Bronchus fibroblast of lung (primary cell): ENCODE measurements around the gene RNF212B. TPM values are rescaled to one million over a fixed set of nuclear protein-coding genes. Genes with fewer than 3 reads are reported as not detected.

Experiments
- total RNA-seq: library from RNA; depleted of rRNA; stranded (reverse); fragments of >200 nt; gene quantifications from 2 replicates; pipeline ENCODE4 v1.2.3, GENCODE V29; 2015

RNF212B gene
- not detected in 2 replicates for total RNA-seq

DNA sequence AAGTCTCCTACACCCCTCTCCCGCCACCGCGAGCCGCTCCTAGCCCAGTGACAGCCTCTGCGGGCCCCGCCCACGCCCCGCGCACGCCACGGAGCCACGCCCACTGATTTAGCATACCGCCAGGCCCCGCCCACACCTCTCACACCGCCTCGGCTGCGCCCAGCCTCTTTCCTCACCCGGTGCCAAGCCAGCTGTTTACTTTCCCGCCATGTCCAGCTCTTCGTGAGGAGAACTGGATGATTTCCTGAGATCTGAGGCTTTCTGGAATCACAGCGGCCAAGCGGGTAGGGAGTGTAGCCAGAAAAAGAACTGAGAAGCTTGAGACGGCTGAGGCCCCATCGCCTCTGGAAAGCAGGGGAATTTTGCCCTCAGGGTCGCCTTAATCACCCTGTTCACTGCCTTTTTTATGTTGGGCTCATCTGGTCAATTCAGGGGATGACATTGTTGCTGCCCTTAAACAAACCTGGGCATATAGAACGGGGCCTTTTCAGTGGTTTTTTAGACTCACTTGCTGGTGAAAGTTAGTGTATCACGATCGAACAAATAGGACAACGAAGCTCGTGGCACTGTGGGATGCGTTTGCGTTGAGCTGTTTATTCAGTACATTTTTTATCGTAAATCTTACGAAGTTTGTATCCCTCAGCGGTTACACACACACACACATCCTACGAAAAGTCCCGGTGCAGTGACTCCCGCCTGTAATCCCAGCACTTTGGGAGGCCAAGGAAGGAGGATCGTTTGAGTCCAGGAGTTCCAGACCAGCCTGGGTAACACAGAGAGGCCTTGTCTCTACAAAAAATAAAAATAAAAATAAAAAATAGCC, at the start of gene RNF212B:
Gene RNF212B, plus strand, starts transcription at position 165 of the 823 bp plus-strand sequence. CDS start 2,410 bp downstream, outside the sequence.

DNA sequence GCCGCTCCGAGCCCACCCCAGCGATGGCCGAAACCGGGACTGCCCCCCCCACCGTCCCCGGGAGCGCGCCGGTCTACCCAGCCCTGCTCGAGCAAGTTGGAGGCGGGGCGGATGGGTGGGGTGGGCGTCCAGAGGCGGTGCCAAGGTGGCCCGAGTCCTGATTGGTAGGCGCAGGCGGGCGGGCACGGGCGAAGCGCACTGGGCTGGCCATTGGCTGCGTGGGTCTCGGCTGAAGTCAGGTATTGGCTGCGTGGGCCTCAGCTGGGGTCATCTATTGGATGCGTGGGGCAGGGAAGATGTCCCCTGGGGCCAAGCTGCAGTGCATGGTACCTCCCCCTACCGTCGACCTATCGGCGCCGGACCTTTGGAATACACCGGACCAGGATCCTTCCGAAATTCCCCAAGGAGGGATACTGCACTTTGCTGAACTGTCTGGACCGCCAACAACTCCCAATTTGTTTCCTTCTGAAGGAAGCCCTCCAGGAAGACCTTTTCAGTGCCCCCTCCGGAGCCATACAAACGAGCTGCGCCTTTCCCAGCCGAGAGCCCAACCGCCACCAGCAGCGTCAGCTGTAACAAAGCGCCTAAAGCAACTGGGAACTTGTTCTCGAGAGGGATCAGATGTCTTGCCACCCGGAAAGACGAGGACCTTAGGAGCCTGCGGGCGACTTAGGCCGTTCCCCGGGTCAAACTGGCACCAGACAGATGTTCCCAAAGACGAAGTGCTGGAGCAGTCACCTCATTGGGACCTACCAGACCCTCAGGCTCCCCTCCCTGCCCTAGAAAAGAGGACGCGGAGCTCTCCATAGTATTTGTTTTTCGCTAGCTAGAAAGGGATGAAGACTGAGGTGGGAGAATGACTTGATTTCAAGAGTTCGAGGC, 48.5 kb downstream of the RNF212B start, which contains the start of gene HOMEZ:
Gene HOMEZ, minus strand, starts transcription at position 113 of the 882 bp plus-strand sequence. CDS start 180 bp downstream, outside the sequence.

GRCh38 chr14:23302290-23303225, 64.8 kb downstream of the RNF212B start, which contains the start of gene PPP1R3E:
Gene PPP1R3E, minus strand, starts transcription at chr14:23302859. Its CDS starts 283 bp downstream, at chr14:23302576.

GRCh38 chr14:23306412-23307145, 68.8 kb downstream of the RNF212B start, which contains the start of gene BCL2L2:
Gene BCL2L2, plus strand, starts transcription at chr14:23306833. Its CDS starts 935 bp downstream, at chr14:23307768.

DNA sequence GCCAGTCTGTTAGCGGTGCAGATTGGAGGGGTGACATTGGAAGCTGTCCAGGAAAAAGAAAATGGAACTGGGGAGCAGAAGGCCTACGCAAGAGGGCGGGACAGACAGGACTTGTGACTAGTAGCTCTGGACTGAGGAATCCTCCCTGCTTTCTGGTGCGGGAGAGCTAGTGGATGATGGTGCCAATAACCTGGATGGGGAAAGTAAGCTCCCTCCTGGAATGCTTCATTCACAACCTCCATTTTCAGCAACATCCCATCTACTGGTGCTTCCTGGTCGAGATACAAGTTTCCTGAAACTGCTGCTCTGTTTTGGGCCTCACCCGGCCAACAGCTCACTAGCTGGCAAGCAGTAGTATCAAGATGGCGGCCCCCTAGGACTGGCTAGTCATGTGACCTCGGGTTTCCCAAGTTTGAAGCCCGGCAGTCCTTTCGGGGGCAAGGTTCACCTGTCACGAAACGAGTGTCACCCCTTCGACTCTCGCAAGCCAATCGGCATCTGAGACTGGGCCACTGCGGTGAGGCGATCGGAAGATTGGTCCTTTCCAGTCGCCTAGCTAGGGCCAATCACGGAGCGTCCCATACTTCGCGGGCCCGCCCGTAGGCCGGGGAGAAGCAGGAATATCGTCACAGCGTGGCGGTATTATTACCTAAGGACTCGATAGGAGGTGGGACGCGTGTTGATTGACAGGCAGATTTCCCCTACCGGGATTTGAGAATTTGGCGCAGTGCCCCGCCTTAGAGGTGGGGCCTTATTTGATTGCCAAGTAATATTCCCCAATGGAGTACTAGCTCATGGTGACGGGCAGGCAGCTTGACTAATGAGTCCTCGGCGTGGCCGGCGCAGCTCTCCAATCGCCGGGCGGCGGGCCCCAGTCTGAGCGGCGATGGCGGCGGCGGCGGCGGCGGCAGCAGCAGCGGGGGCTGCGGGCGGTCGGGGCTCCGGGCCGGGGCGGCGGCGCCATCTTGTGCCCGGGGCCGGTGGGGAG, 83.1 kb downstream of the RNF212B start, which contains the start of gene PABPN1:
Gene PABPN1, plus strand, starts transcription at position 874 of the 988 bp plus-strand sequence. Its CDS starts 13 bp downstream, at position 887.

Other genes with a start within 250 kb of the RNF212B start
- 18.0 and 22.9 TPM in 2 replicates for gene C14orf93, start 227.8 kb upstream of the RNF212B start, total RNA-seq
- gene PSMB5, start 203.0 kb upstream of the RNF212B start, total RNA-seq: 311 and 342 TPM in 2 replicates
- gene PSMB11, start 195.7 kb upstream of the RNF212B start, total RNA-seq: not detected in 2 replicates
- gene CDH24, start 180.4 kb upstream of the RNF212B start, total RNA-seq: 8.6 and 9.8 TPM in 2 replicates
- gene ACIN1, start 142.8 kb upstream of the RNF212B start, total RNA-seq: 58.0 and 62.7 TPM in 2 replicates
- gene C14orf119, start 142.4 kb upstream of the RNF212B start, total RNA-seq: 55.6 and 72.1 TPM in 2 replicates
- 0.34 and 0.45 TPM in 2 replicates for gene CIROP, start 132.9 kb upstream of the RNF212B start, total RNA-seq
- not detected in 2 replicates for gene CEBPE, start 118.7 kb upstream of the RNF212B start, total RNA-seq
- 0.34 and 0.45 TPM in 2 replicates for gene SLC7A8, start 54.3 kb upstream of the RNF212B start, total RNA-seq
- gene HOMEZ, start 48.2 kb downstream of the RNF212B start, total RNA-seq: 8.4 and 8.5 TPM in 2 replicates
- 0.74 and 1.5 TPM in 2 replicates for gene PPP1R3E, start 64.9 kb downstream of the RNF212B start, total RNA-seq
- 10.7 and 13.4 TPM in 2 replicates for gene BCL2L2, start 68.9 kb downstream of the RNF212B start, total RNA-seq
- gene PABPN1, start 83.5 kb downstream of the RNF212B start, total RNA-seq: 53.5 and 67.3 TPM in 2 replicates
- 10.4 and 13.8 TPM in 2 replicates for gene SLC22A17, start 115.0 kb downstream of the RNF212B start, total RNA-seq
- 14.3 and 15.8 TPM in 2 replicates for gene EFS, start 127.2 kb downstream of the RNF212B start, total RNA-seq
- gene IL25, start 134.9 kb downstream of the RNF212B start, total RNA-seq: not detected in 2 replicates
- gene CMTM5, start 139.1 kb downstream of the RNF212B start, total RNA-seq: 0.67 and 0.89 TPM in 2 replicates
- gene MYH6, start 170.3 kb downstream of the RNF212B start, total RNA-seq: not detected in 2 replicates
- gene MYH7, start 197.7 kb downstream of the RNF212B start, total RNA-seq: not detected in 2 replicates
- gene NGDN, start 231.8 kb downstream of the RNF212B start, total RNA-seq: 23.3 and 30.6 TPM in 2 replicates